Spinal cord (tissue), 10 donors: ENCODE results near the gene PDE4D. TPM values are rescaled to one million over a fixed set of nuclear protein-coding genes. Genes with fewer than 3 reads are reported as not detected.
A peak's percentile ranks its signal among the peaks of the same experiment; 100 is the strongest.

Experiments
- DNase-seq, 6 donors: peaks; one replicate each; pipeline versions ENCODE4 v3.0.0 to v3.0.0-alpha.2; 2013 to 2015; ENCODE audit warnings: low spot score in 6 of 6, low read depth in 4 of 6
- H3K27ac ChIP-seq: one replicate; pipeline ENCODE4 v1.5.1; 2013; ENCODE audit warnings: low read depth, low read length, control low read depth
- H3K27me3 ChIP-seq: one replicate; pipeline ENCODE4 v1.6.1; 2013; ENCODE audit warnings: low read length; ENCODE audit not compliant: control insufficient read depth, insufficient read depth
- H3K36me3 ChIP-seq: one replicate; pipeline ENCODE4 v1.6.1; 2013; ENCODE audit warnings: low read length; ENCODE audit not compliant: control insufficient read depth, insufficient read depth
- H3K4me1 ChIP-seq: one replicate; pipeline ENCODE4 v1.6.1; 2013; ENCODE audit warnings: low read length; ENCODE audit not compliant: control insufficient read depth, insufficient read depth
- H3K4me3 ChIP-seq: one replicate; pipeline ENCODE4 v1.5.1; 2013; ENCODE audit warnings: low read depth, low read length, control low read depth
- H3K9me3 ChIP-seq: one replicate; pipeline ENCODE4 v1.6.1; 2013; ENCODE audit warnings: low read length; ENCODE audit not compliant: control insufficient read depth, insufficient read depth
- WGBS: methylation state at CpG from one replicate; pipeline ENCODE4 v1.1.5; 2013; ENCODE audit warnings: missing lambda C conversion rate; ENCODE audit not compliant: insufficient coverage; 5-methylcytosine and 5-hydroxymethylcytosine counted together
- polyA plus RNA-seq, 2 donors: library from polyadenylated mRNA; unstranded; fragments of 120-200 nt; gene quantifications; one replicate each; pipeline ENCODE4 v1.2.1, GENCODE V29; 2013; ENCODE audit not compliant: insufficient read length in 2 of 2
- total RNA-seq, 2 donors: library from RNA; depleted of rRNA in 1 of 2; stranded (reverse); fragments of 120-200 nt in 1 of 2; fragments of >200 nt in 1 of 2; gene quantifications; one replicate each; pipeline versions ENCODE4 v1.2.3 to v1.2.4, GENCODE V29; 2013 to 2014
- donor health status: healthy.

Gene PDE4D
- total and polyA plus RNA-seq, 4 donors, result 16.1 to 84.0 (median 37.0) TPM

DNA sequence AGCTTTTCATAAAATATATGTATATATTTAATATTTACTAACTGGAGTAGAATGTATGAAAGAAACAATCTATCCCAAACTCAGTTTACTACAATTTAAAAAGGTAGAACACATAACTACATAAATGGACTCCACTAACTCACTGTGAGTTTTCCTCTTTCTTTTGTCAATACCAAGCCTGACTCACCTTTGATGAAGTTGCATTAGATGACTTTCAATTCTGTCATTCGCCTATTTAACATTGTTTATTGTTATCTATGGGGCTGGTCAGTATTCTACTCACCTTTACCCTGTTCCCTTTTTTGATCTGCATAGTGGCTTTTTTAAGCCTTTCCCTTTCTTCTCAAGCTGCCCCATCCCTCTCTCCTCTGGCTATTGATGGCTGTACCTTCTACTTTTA lies 680.9 kb downstream of the PDE4D start:
- H3K36me3 ChIP-seq, result peaks cover 2% of the 10 kb centered on the region
- no CpG with 5 or more reads among the region's 1 CpG for WGBS
- no peak overlapping the region for H3K27ac ChIP-seq
- H3K27me3 ChIP-seq, result no peaks in the 10 kb centered on the region
- H3K4me3 ChIP-seq, result no peak overlapping the region
- no peaks in the 10 kb centered on the region for H3K4me1 ChIP-seq
- no peaks in the 10 kb centered on the region for H3K9me3 ChIP-seq
- DNase-seq, result no peak

DNA sequence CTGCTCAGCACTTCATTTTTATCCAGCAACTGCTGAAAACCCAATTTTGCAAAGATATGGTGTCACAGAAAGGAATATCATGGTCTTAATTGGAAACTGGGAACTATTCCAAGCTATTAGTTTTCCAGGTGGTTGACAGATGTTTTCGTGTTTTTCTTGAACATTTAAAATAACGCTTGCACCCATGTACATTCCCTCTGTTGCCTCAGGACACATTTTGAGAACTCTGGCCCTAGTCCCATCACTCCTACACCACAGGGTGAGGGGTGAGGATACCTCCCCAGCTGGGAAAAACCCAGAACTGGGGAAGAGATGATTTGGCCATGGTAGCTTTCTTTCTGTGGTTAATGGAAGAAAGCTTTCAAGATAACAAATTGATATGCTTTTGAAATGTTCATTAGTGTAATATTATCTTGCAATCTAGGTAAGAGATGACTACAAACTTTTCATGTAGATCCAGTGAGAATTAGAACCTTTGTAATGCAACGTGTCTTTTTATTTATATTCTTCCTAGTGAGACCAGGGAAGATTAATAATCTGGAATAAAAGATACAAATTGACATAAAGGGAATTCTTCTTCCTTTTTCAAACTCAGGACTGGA lies 683.7 kb downstream of the PDE4D start:
- no peaks in the 10 kb centered on the region for H3K4me1 ChIP-seq
- peak in 2 of 6 donors; percentile 10 to 19 for DNase-seq
- H3K36me3 ChIP-seq, result peaks cover 2% of the 10 kb centered on the region
- no peak overlapping the region for H3K27ac ChIP-seq
- no peak overlapping the region for H3K4me3 ChIP-seq
- H3K9me3 ChIP-seq, result no peaks in the 10 kb centered on the region
- no peaks in the 10 kb centered on the region for H3K27me3 ChIP-seq
- no CpG with 5 or more reads among the region's 3 CpGs for WGBS

GRCh38 chr5:59208474-59208873 lies 685.1 kb downstream of the PDE4D start:
- DNase-seq, result no peak
- Histone ChIP-seq H3K4me3 (no peak overlapping the region), H3K27ac (no peak overlapping the region), H3K9me3 (no peaks in the 10 kb centered on the region), H3K4me1 (no peaks in the 10 kb centered on the region), H3K27me3 (no peaks in the 10 kb centered on the region), H3K36me3 (no peaks in the 10 kb centered on the region)

DNA sequence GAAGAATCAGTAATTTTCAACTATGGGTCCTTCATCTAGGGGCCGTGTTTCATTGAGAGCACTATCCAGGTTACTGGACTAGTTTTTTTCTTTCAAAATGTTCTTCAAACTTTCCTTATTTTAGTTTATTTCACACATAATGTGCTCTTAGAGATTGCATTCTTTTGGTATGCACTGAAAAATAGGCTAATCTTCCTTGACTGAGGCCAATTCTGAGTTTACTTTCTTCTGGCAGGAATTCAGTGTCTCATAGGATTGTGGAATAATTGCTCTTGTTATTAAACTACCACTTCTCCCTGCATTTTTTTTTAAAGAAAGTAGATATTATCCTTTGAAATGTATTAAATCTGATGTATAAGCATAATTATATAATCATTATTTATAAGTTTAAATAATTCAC lies 686.1 kb downstream of the PDE4D start:
- Histone ChIP-seq H3K9me3 (no peaks in the 10 kb centered on the region), H3K36me3 (no peaks in the 10 kb centered on the region), H3K27me3 (no peaks in the 10 kb centered on the region), H3K27ac (no peak overlapping the region), H3K4me1 (no peaks in the 10 kb centered on the region), H3K4me3 (no peak overlapping the region)
- no peak for DNase-seq
- no CpG with 5 or more reads among the region's 1 CpG for WGBS

DNA sequence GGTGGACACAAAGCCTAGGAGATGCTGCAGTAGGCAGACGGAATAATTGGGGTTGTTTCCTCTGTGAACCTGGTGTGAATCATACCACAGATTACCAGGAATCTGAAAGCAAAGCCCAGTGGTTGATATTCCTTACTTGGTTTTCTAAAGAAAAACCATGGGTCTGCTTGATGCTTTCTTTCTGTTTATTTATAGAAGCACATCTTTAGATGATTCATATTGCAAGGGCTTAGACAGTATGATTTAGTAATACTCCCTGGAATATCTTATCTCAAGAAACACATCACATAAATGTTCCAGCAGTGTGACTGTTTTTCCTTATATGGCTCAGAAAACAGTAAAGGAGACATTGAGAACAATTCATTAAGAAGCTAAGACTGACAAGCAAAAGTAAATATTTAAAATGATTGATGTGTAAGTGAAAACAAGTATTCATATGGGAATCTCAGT lies 687.4 kb downstream of the PDE4D start:
- DNase-seq, result no peak
- H3K27me3 ChIP-seq, result no peaks in the 10 kb centered on the region
- H3K4me1 ChIP-seq, result no peaks in the 10 kb centered on the region
- WGBS, result no CpG with 5 or more reads among the region's 1 CpG
- no peaks in the 10 kb centered on the region for H3K36me3 ChIP-seq
- H3K27ac ChIP-seq, result no peak overlapping the region
- H3K9me3 ChIP-seq, result no peaks in the 10 kb centered on the region
- H3K4me3 ChIP-seq, result no peak overlapping the region

DNA sequence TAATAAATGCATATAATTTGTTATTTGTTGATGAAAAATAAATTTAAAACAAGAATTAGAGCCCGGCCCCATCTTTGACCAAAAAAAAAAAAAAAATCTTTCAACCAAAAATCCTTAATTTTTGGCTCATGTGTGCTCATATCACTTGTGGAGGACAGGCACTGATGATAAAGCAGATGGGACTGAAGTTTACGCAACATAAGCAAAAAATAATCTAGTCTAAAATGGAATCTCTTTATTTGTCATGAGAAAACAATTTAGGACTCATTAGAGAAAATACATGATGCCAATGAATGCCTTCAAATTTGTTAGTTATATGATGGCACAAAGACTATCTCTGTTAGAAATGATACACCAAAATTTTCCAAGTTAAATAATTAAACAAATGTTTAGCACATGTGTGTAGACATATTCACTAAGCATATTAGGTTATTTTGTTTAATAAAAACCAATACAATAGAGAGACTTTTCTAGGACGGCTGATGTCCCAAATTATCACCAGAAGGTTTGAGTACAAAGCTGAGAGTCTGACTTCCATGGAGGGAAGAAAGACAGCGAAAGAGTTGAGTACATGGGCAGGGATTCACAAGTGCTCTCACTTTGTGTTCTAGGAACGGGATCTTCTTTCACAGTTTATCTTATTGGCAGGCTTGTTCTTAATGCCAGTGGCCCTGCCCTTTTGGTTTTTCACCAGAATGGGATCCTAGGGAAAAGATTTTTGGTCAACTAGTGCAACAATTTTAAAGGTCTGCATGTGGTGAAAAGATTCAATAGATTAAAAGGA lies 689.2 kb downstream of the PDE4D start:
- Histone ChIP-seq H3K36me3 (no peaks in the 10 kb centered on the region), H3K27me3 (no peaks in the 10 kb centered on the region), H3K27ac (no peak overlapping the region), H3K4me1 (no peaks in the 10 kb centered on the region), H3K4me3 (no peak overlapping the region), H3K9me3 (no peaks in the 10 kb centered on the region)
- WGBS, result 73% methylated on average over 2 of the region's 5 CpGs
- no peak for DNase-seq

DNA sequence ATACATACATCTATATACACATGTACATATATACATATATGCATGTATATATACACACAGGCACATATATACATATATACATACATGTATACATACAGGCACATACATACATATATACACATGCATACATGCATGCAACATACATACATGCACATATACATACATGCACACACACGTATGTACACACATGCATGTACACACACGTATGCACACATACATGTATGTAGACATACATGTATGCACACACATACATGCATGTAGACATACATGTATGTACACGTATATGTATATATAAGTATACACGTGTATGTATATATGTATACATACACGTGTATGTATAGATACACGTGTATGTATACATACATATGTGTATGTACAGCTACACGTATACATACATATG lies 693.7 kb downstream of the PDE4D start:
- WGBS, result no CpG with 5 or more reads among the region's 7 CpGs

GRCh38 chr5:59198832-59199231 lies 694.7 kb downstream of the PDE4D start:
- Histone ChIP-seq H3K9me3 (no peaks in the 10 kb centered on the region), H3K27ac (no peak overlapping the region), H3K36me3 (no peaks in the 10 kb centered on the region), H3K27me3 (no peaks in the 10 kb centered on the region), H3K4me1 (no peaks in the 10 kb centered on the region), H3K4me3 (no peak overlapping the region)
- WGBS, result no CpG with 5 or more reads among the region's 1 CpG
- no peak for DNase-seq

More for the DNA sequence above, 693.7 kb downstream of the PDE4D start:
- Histone ChIP-seq H3K27ac (no peak overlapping the region), H3K27me3 (no peaks in the 10 kb centered on the region), H3K4me1 (no peaks in the 10 kb centered on the region), H3K9me3 (no peaks in the 10 kb centered on the region), H3K36me3 (no peaks in the 10 kb centered on the region), H3K4me3 (no peak overlapping the region)
- DNase-seq, result no peak

DNA sequence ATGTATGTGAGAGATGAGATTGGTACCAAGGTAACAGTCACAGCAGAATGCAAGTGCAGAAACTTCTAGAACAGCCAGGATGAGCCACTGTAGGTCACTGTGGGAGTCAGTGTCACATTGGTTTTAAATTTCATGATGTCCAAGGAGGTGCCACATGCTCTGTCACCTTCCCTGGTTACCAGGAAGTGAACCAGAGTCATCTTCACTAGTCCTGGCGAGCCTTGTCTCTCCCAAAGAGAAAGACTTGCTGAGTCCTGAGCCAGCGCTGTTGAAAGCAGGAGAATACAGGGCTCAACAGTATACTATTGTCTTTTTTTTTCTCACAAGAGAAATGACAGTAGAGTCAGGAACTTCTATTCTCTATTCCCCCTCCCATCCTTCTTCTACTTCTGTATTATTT lies 695.2 kb downstream of the PDE4D start:
- Histone ChIP-seq H3K9me3 (no peaks in the 10 kb centered on the region), H3K4me1 (no peaks in the 10 kb centered on the region), H3K4me3 (no peak overlapping the region), H3K36me3 (no peaks in the 10 kb centered on the region), H3K27me3 (no peaks in the 10 kb centered on the region), H3K27ac (no peak overlapping the region)
- WGBS, result 80% methylated on average over 1 of the region's 2 CpGs
- DNase-seq, result no peak

DNA sequence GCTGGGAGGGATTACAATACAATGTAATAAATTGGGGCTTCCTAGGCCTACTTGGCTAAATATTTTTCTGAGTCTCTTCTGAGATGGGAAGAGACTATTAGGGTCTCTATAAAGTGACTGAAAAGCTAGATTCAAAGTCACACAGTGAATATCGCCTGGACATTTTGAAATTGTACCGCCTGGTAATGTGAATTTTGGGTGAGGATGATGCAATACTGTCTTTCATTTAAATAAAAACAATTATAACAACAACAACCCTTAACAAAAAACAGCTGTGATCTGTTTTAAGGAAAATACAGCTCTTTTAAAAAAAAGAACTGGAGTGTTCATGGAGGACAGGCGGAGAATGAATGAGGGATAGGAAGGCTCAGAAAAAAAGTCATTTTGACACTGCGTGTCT lies 695.6 kb downstream of the PDE4D start:
- WGBS, result 80% methylated on average over 1 of the region's 4 CpGs
- Histone ChIP-seq H3K4me3 (no peak overlapping the region), H3K27me3 (no peaks in the 10 kb centered on the region), H3K4me1 (no peaks in the 10 kb centered on the region), H3K36me3 (no peaks in the 10 kb centered on the region), H3K27ac (no peak overlapping the region), H3K9me3 (no peaks in the 10 kb centered on the region)
- DNase-seq, result no peak
